Fibroblast of lung (primary cell): ENCODE measurements around the gene IFNW1.

ENCODE experiments used
- CTCF ChIP-seq, 2 donors: IDR thresholded peaks in 1 of 2; conservative IDR thresholded peaks in 1 of 2; 1 replicate in 1 of 2; 2 replicates in 1 of 2; pipeline ENCODE4 v1.5.1; 2011 to 2012; ENCODE audit warnings: low read length in 2 of 2, control low read depth in 1 of 2, inconsistent platforms in 1 of 2, low read depth in 1 of 2, mild to moderate bottlenecking in 1 of 2
- EZH2 ChIP-seq: IDR thresholded peaks from 2 replicates; pipeline ENCODE4 v1.5.1; 2012; ENCODE audit warnings: low read length, control low read depth, mild to moderate bottlenecking; ENCODE audit errors: missing control alignments

GRCh38 chr9:21141427-21141882 is at the start of gene IFNW1:
- TF ChIP-seq CTCF (conservative IDR thresholded peaks at IDR 0.05 in 1 of 2, IDR thresholded peaks at IDR 0.05 in 1 of 2; ENCODE audit: low read depth in 1 of 2, low read length in 2 of 2) = peak in 1 of 2 donors; percentile 37
- TF ChIP-seq EZH2 = no peak
